GM23338 (cell line): ENCODE measurements around the gene TFDP3. TPM values are rescaled to one million over a fixed set of nuclear protein-coding genes. Genes with fewer than 3 reads are reported as not detected.

Experiments used
- ATAC-seq: fragments of 200-7000 bp; cut with Tn5 transposase; 3 replicates; pipeline ENCODE4 v1.9.1; 2020
- DNase-seq: peaks from one replicate; pipeline ENCODE4 v3.0.0-alpha.2; 2015; ENCODE audit warnings: low spot score
- H2AFZ ChIP-seq: fragments of 200-600 bp; sonication (generic); 2 replicates; pipeline ENCODE4 v1.8.0; 2016; ENCODE audit warnings: antibody characterized with exemption, mild to moderate bottlenecking, moderate library complexity
- H3F3A ChIP-seq: fragments of 200-600 bp; sonication (generic); replicated peaks from 2 replicates; pipeline ENCODE4 v1.8.0; 2017; ENCODE audit warnings: antibody characterized with exemption, mixed run types, low read depth
- H3K27ac ChIP-seq: fragments of 200-600 bp; sonication (generic); 2 replicates; pipeline ENCODE4 v1.6.1; 2016; ENCODE audit warnings: low read depth
- H3K27me3 ChIP-seq: fragments of 200-600 bp; sonication (generic); 2 replicates; pipeline ENCODE4 v1.8.0; 2016; ENCODE audit warnings: mild to moderate bottlenecking, mixed run types, moderate library complexity; ENCODE audit not compliant: insufficient read depth
- H3K36me3 ChIP-seq: fragments of 200-600 bp; sonication (generic); 2 replicates; pipeline ENCODE4 v1.8.0; 2016; ENCODE audit warnings: mild to moderate bottlenecking; ENCODE audit not compliant: insufficient read depth
- H3K4me1 ChIP-seq: fragments of 200-600 bp; sonication (generic); 2 replicates; pipeline ENCODE4 v1.8.0; 2016; ENCODE audit warnings: mild to moderate bottlenecking, moderate library complexity; ENCODE audit not compliant: insufficient read depth
- H3K4me2 ChIP-seq: fragments of 200-600 bp; sonication (generic); 2 replicates; pipeline ENCODE4 v1.7.1; 2017; ENCODE audit warnings: mixed run types
- H3K4me3 ChIP-seq: fragments of 200-600 bp; sonication (generic); 2 replicates; pipeline ENCODE4 v1.6.1; 2016; ENCODE audit warnings: mixed run types
- H3K79me2 ChIP-seq: fragments of 200-600 bp; sonication (generic); replicated peaks from 2 replicates; pipeline ENCODE4 v1.8.0; 2017; ENCODE audit warnings: mild to moderate bottlenecking; ENCODE audit not compliant: insufficient read depth
- H3K9me2 ChIP-seq: fragments of 200-600 bp; sonication (generic); 2 replicates; pipeline ENCODE4 v1.8.0; 2017; ENCODE audit not compliant: insufficient read depth
- H4K20me1 ChIP-seq: fragments of 200-600 bp; sonication (generic); replicated peaks from 2 replicates; pipeline ENCODE4 v1.8.0; 2017; ENCODE audit warnings: mild to moderate bottlenecking; ENCODE audit not compliant: insufficient read depth
- H3K27ac Mint-ChIP-seq: 2 replicates; pipeline ENCODE4 v1.8.0; 2020; ENCODE audit warnings: inconsistent platforms, mild to moderate bottlenecking, moderate library complexity, mixed read lengths
- H3K27me3 Mint-ChIP-seq: 3 replicates; pipeline ENCODE4 v1.8.0; 2022; ENCODE audit warnings: low read depth, mild to moderate bottlenecking, moderate library complexity, mixed read lengths, inconsistent platforms; ENCODE audit not compliant: insufficient read depth, poor library complexity
- H3K36me3 Mint-ChIP-seq: 3 replicates; pipeline ENCODE4 v1.8.0; 2021; ENCODE audit warnings: low read depth, mild to moderate bottlenecking, inconsistent platforms, moderate library complexity, mixed read lengths
- H3K4me1 Mint-ChIP-seq: 3 replicates; pipeline ENCODE4 v1.8.0; 2020; ENCODE audit warnings: mild to moderate bottlenecking, inconsistent platforms, mixed read lengths
- H3K4me3 Mint-ChIP-seq: 3 replicates; pipeline ENCODE4 v1.8.0; 2021; ENCODE audit warnings: moderate library complexity, mild to moderate bottlenecking, inconsistent platforms, mixed read lengths
- H3K9me3 Mint-ChIP-seq: 3 replicates; pipeline ENCODE4 v1.8.0; 2020; ENCODE audit warnings: moderate library complexity, mild to moderate bottlenecking, inconsistent platforms, mixed read lengths
- CREB1 ChIP-seq: fragments of 250-450 bp; sonication (Bioruptor Pico); IDR thresholded peaks from 2 replicates; pipeline ENCODE4 v1.5.0; 2020; ENCODE audit warnings: low read depth, mild to moderate bottlenecking, moderate library complexity
- CTCF ChIP-seq, 2 experiments: fragments of 200-600 bp in 1 of 2; sonication (generic) in 1 of 2; conservative IDR thresholded peaks; 2 replicates each; pipeline versions ENCODE4 v1.5.1 to v1.6.1; 2016 to 2017; ENCODE audit warnings: antibody characterized with exemption in 2 of 2, low read depth in 2 of 2, mild to moderate bottlenecking in 2 of 2, moderate library complexity in 1 of 2
- ETS1 ChIP-seq: IDR thresholded peaks from 2 replicates; pipeline ENCODE4 v1.6.1; 2016; ENCODE audit warnings: antibody characterized with exemption
- EZH2 ChIP-seq: fragments of 200-600 bp; sonication (generic); IDR thresholded peaks from one replicate; pipeline ENCODE4 v1.8.0; 2017; ENCODE audit warnings: antibody characterized with exemption, mild to moderate bottlenecking, low read depth; ENCODE audit not compliant: unreplicated experiment
- EZH2phosphoT487 ChIP-seq: fragments of 200-600 bp; sonication (generic); IDR thresholded peaks from one replicate; pipeline ENCODE4 v1.8.1; 2018; ENCODE audit warnings: antibody characterized with exemption; ENCODE audit not compliant: unreplicated experiment
- JUNB ChIP-seq: IDR thresholded peaks from one replicate; pipeline ENCODE4 v1.6.1; 2016; ENCODE audit warnings: antibody characterized with exemption; ENCODE audit not compliant: unreplicated experiment
- NANOG ChIP-seq: IDR thresholded peaks from 2 replicates; pipeline ENCODE4 v1.6.1; 2016; ENCODE audit warnings: antibody characterized with exemption, borderline replicate concordance
- POLR2AphosphoS5 ChIP-seq: IDR thresholded peaks from 2 replicates; pipeline ENCODE4 v1.6.1; 2016; ENCODE audit warnings: antibody characterized with exemption, low read depth
- REST ChIP-seq: IDR thresholded peaks from one replicate; pipeline ENCODE4 v1.6.1; 2018; ENCODE audit warnings: antibody characterized with exemption; ENCODE audit not compliant: unreplicated experiment
- STAT1 ChIP-seq: IDR thresholded peaks from one replicate; pipeline ENCODE4 v1.6.1; 2016; ENCODE audit warnings: antibody characterized with exemption; ENCODE audit not compliant: unreplicated experiment
- ZNF114 ChIP-seq: fragments of 250-450 bp; sonication (Bioruptor Pico); IDR thresholded peaks from 2 replicates; pipeline ENCODE4 v1.5.0; 2020; ENCODE audit warnings: mild to moderate bottlenecking, moderate library complexity
- ZNF331 ChIP-seq: fragments of 250-450 bp; sonication (Bioruptor Pico); IDR thresholded peaks from 2 replicates; pipeline ENCODE4 v1.5.0; 2020; ENCODE audit warnings: low read depth, mild to moderate bottlenecking, moderate library complexity
- ZNF462 ChIP-seq: fragments of 250-450 bp; sonication (Bioruptor Pico); IDR thresholded peaks from 2 replicates; pipeline ENCODE4 v1.5.0; 2020; ENCODE audit warnings: mild to moderate bottlenecking, moderate library complexity
- polyA plus RNA-seq: library from polyadenylated mRNA; unstranded; fragments of >200 nt; fragmentation: Nextera tagmentation; extraction: Ambion mirVana; gene quantifications from 2 replicates; pipeline ENCODE4 v1.2.1, GENCODE V29; 2016
- total RNA-seq: library from RNA; depleted of rRNA; stranded (reverse); fragments of >200 nt; shearing (Covaris generic); gene quantifications from 2 replicates; pipeline ENCODE4 v1.2.3, GENCODE V29; 2014

Gene TFDP3
- total and polyA plus RNA-seq, 2 experiments from 2014 or later: not detected

GRCh38 chrX:133265331-133265730 is 47.2 kb upstream of the TFDP3 start:
- Histone ChIP-seq H3K27ac (no peak overlapping the region; the same call in 1 of the 2 replicates), H3F3A (0 out of 2 replicates have a peak, but pooled peaks cover 2% of the 10 kb centered on the region), H3K79me2 (no peaks in the 10 kb centered on the region), H3K27me3 (no peaks in the 10 kb centered on the region), H2AFZ (no peak overlapping the region), H3K4me3 (0 out of 2 replicates have a peak overlapping the region, but pooled peaks have one; percentile 22), H3K9me2 (no peaks in the 10 kb centered on the region), H3K4me2 (peak overlapping the region; percentile 68), H3K36me3 (no peaks in the 10 kb centered on the region), H4K20me1 (no peaks in the 10 kb centered on the region), H3K4me1 (peaks cover 8% of the 10 kb centered on the region)
- Mint-ChIP-seq H3K36me3 (no peaks in the 10 kb centered on the region), H3K4me1 (peaks cover 26% of the 10 kb centered on the region), H3K27me3 (peaks cover 3% of the 10 kb centered on the region), H3K27ac (no peak overlapping the region), H3K4me3 (no peak overlapping the region), H3K9me3 (no peaks in the 10 kb centered on the region)
- TF ChIP-seq EZH2phosphoT487 (no peak), REST (no peak), ZNF331 (CRISPR knock-in tag) (no peak), POLR2AphosphoS5 (no peak), CREB1 (CRISPR knock-in tag) (no peak), NANOG (no peak), STAT1 (no peak), JUNB (no peak), ZNF462 (CRISPR knock-in tag) (no peak), CTCF (conservative IDR thresholded peaks at IDR 0.05; ENCODE audit: low read depth in 2 of 2) (no peak), EZH2 (no peak), ETS1 (no peak), ZNF114 (no peak)
- ATAC-seq (peak; percentile 93), DNase-seq (peak; percentile 91)
